ENCODE measurements around the gene EIF4H. TPM values are rescaled to one million over a fixed set of nuclear protein-coding genes. Genes with fewer than 3 reads are reported as not detected.

EIF4H gene
- total RNA-seq, 1 experiment from 2014 or later, result 196 TPM

- TF ChIP-seq CTCF (IDR thresholded peaks at IDR 0.05; ENCODE audit: unreplicated experiment), result no peak
- Mint-ChIP-seq H3K27me3 (ENCODE audit: unreplicated experiment) (no peaks in the 10 kb centered on the region), H3K9me3 (ENCODE audit: low read depth, unreplicated experiment) (no peaks in the 10 kb centered on the region), H3K4me3 (ENCODE audit: low read depth, unreplicated experiment) (no peak overlapping the region), H3K27ac (ENCODE audit: unreplicated experiment) (no peak overlapping the region), H3K36me3 (ENCODE audit: insufficient read depth, unreplicated experiment) (peaks cover 6% of the 10 kb centered on the region), H3K4me1 (ENCODE audit: low read depth, unreplicated experiment) (no peaks in the 10 kb centered on the region)
- BruUV-seq (replicated peaks), result no TSS peak
- CTCF ChIA-PET, result interaction anchor here (0.7 kb wide), 1 partner anchor 171 kb away, joined by 4 read pairs; no protein-coding TSS in a partner anchor
- intact Hi-C loops (cut with micrococcal nuclease; ENCODE audit: unreplicated experiment), result no loop called here
- DNase-seq, result no peak
These were observed 56.5 kb downstream of the EIF4H start for GRCh38 chr7:74230446-74231231.

- intact Hi-C loops (cut with micrococcal nuclease; ENCODE audit: unreplicated experiment), result no loop called here
- H3K4me3 Mint-ChIP-seq (ENCODE audit: low read depth, unreplicated experiment), result no peak overlapping the region
- no peak for DNase-seq
- peaks cover 4% of the 10 kb centered on the region for H3K36me3 Mint-ChIP-seq (ENCODE audit: insufficient read depth, unreplicated experiment)
- H3K27ac Mint-ChIP-seq (ENCODE audit: unreplicated experiment), result no peak overlapping the region
- H3K27me3 Mint-ChIP-seq (ENCODE audit: unreplicated experiment), result no peaks in the 10 kb centered on the region
- CTCF ChIA-PET, result interaction anchor here (0.7 kb wide), 1 partner anchor 170 kb away, joined by 4 read pairs; no protein-coding TSS in a partner anchor
- no TSS peak for BruUV-seq (replicated peaks)
- TF ChIP-seq CTCF (IDR thresholded peaks at IDR 0.05; ENCODE audit: unreplicated experiment), result no peak
- no peaks in the 10 kb centered on the region for H3K4me1 Mint-ChIP-seq (ENCODE audit: low read depth, unreplicated experiment)
- no peaks in the 10 kb centered on the region for H3K9me3 Mint-ChIP-seq (ENCODE audit: low read depth, unreplicated experiment)
These were observed 57.1 kb downstream of the EIF4H start for GRCh38 chr7:74231232-74231590.

GRCh38 chr7:74233655-74234285, 59.6 kb downstream of the EIF4H start:
- no TSS peak for BruUV-seq (replicated peaks)
- no peak for TF ChIP-seq CTCF (IDR thresholded peaks at IDR 0.05; ENCODE audit: unreplicated experiment)
- no peaks in the 10 kb centered on the region for H3K4me1 Mint-ChIP-seq (ENCODE audit: low read depth, unreplicated experiment)
- DNase-seq, result no peak
- H3K4me3 Mint-ChIP-seq (ENCODE audit: low read depth, unreplicated experiment), result no peak overlapping the region
- H3K27ac Mint-ChIP-seq (ENCODE audit: unreplicated experiment), result no peak overlapping the region
- no peaks in the 10 kb centered on the region for H3K27me3 Mint-ChIP-seq (ENCODE audit: unreplicated experiment)
- CTCF ChIA-PET, result no interaction called here
- peaks cover 8% of the 10 kb centered on the region for H3K36me3 Mint-ChIP-seq (ENCODE audit: insufficient read depth, unreplicated experiment)
- H3K9me3 Mint-ChIP-seq (ENCODE audit: low read depth, unreplicated experiment), result no peaks in the 10 kb centered on the region
- intact Hi-C loops (cut with micrococcal nuclease; ENCODE audit: unreplicated experiment), result no loop called here

GRCh38 chr7:74235518-74236268, 61.5 kb downstream of the EIF4H start:
- Mint-ChIP-seq H3K4me1 (ENCODE audit: low read depth, unreplicated experiment) (no peaks in the 10 kb centered on the region), H3K27ac (ENCODE audit: unreplicated experiment) (no peak overlapping the region), H3K27me3 (ENCODE audit: unreplicated experiment) (no peaks in the 10 kb centered on the region), H3K9me3 (ENCODE audit: low read depth, unreplicated experiment) (no peaks in the 10 kb centered on the region), H3K36me3 (ENCODE audit: insufficient read depth, unreplicated experiment) (peaks cover 11% of the 10 kb centered on the region), H3K4me3 (ENCODE audit: low read depth, unreplicated experiment) (no peak overlapping the region)
- TF ChIP-seq CTCF (IDR thresholded peaks at IDR 0.05; ENCODE audit: unreplicated experiment), result no peak
- CTCF ChIA-PET, result no interaction called here
- DNase-seq, result no peak
- intact Hi-C loops (cut with micrococcal nuclease; ENCODE audit: unreplicated experiment), result no loop called here
- BruUV-seq (replicated peaks), result no TSS peak

Measured in Calu3 (cell line).